Nephron (organoid): Measurements from ENCODE around the gene MACROD2.

Experiments used
- H3K27ac Mint-ChIP-seq, 3 experiments: 2 replicates each; pipeline ENCODE4 v1.8.0; 2020; ENCODE audit warnings: mixed read lengths in 3 of 3, mild to moderate bottlenecking in 2 of 3, moderate library complexity in 1 of 3
- H3K27me3 Mint-ChIP-seq: 2 replicates; pipeline ENCODE4 v1.8.0; 2021; ENCODE audit warnings: low read depth, mild to moderate bottlenecking, moderate library complexity, mixed read lengths
- H3K36me3 Mint-ChIP-seq: 2 replicates; pipeline ENCODE4 v1.8.0; 2020; ENCODE audit warnings: low read depth, mixed read lengths
- H3K4me1 Mint-ChIP-seq: 2 replicates; pipeline ENCODE4 v1.8.0; 2020; ENCODE audit warnings: mixed read lengths
- H3K4me3 Mint-ChIP-seq, 3 experiments: 2 replicates each; pipeline ENCODE4 v1.8.0; 2020; ENCODE audit warnings: mild to moderate bottlenecking in 3 of 3, mixed read lengths in 3 of 3, moderate library complexity in 2 of 3
- H3K9me3 Mint-ChIP-seq: 2 replicates; pipeline ENCODE4 v1.8.0; 2020; ENCODE audit warnings: mixed read lengths
- TF ChIP-seq, protein P1 (sequence below), 3 experiments: fragments of 200-600 bp; sonication (generic); IDR thresholded peaks; one replicate each; pipeline ENCODE4 v1.5.0; 2021; ENCODE audit warnings: antibody characterized with exemption in 3 of 3; ENCODE audit not compliant: unreplicated experiment in 3 of 3

MACROD2 gene

DNA sequence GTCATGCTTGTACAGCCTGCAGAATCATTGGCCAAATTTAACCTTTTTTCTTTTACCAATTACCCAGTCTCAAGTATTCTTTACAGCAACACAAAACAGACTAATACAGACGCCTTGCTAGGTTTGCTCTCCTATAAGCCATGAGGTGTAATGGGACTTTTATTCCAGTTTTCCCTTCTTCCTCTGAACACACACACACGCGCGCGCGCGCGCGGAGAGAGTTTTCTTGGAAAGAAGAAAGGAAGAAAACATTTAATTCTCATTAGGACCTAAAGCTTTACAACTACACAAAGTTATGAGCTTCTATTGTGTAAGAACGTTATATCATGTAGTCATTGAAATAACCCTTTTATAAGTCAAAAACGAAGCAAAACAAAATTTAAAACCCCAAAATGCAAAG, 1023.6 kb downstream of the MACROD2 start:
- H3K27ac Mint-ChIP-seq = no peak overlapping the region
- peaks cover 9% of the 10 kb centered on the region for H3K4me1 Mint-ChIP-seq
- H3K36me3 Mint-ChIP-seq = no peaks in the 10 kb centered on the region
- no peak overlapping the region for H3K4me3 Mint-ChIP-seq
- H3K27me3 Mint-ChIP-seq = no peaks in the 10 kb centered on the region
- TF ChIP-seq, protein P1, sequence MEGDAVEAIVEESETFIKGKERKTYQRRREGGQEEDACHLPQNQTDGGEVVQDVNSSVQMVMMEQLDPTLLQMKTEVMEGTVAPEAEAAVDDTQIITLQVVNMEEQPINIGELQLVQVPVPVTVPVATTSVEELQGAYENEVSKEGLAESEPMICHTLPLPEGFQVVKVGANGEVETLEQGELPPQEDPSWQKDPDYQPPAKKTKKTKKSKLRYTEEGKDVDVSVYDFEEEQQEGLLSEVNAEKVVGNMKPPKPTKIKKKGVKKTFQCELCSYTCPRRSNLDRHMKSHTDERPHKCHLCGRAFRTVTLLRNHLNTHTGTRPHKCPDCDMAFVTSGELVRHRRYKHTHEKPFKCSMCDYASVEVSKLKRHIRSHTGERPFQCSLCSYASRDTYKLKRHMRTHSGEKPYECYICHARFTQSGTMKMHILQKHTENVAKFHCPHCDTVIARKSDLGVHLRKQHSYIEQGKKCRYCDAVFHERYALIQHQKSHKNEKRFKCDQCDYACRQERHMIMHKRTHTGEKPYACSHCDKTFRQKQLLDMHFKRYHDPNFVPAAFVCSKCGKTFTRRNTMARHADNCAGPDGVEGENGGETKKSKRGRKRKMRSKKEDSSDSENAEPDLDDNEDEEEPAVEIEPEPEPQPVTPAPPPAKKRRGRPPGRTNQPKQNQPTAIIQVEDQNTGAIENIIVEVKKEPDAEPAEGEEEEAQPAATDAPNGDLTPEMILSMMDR (IDR thresholded peaks at IDR 0.05; ENCODE audit: unreplicated experiment in 3 of 3) = no peak
- H3K9me3 Mint-ChIP-seq = peaks cover 5% of the 10 kb centered on the region

DNA sequence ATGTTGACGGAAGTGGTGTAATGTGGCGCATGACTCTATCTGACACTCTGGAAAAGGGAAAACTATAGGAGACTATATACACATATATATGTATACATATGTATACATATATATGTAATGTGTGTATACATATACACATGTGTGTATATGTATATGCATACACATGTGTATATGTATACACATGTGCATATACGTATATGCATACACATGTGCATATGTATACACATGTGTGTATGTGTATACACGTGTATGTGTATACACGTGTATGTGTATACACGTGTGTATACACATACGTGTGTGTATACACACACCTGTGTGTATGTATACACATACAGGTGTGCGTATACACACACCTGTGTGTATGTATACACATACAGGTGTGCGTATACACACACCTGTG, 1025.5 kb downstream of the MACROD2 start:
- peaks cover 3% of the 10 kb centered on the region for H3K4me1 Mint-ChIP-seq

GRCh38 chr20:15022921-15023320, 1027.6 kb downstream of the MACROD2 start:
- peaks cover 8% of the 10 kb centered on the region for H3K4me1 Mint-ChIP-seq
- TF ChIP-seq, protein P1 (IDR thresholded peaks at IDR 0.05; ENCODE audit: unreplicated experiment in 3 of 3) = no peak
- H3K36me3 Mint-ChIP-seq = no peaks in the 10 kb centered on the region
- peaks cover 3% of the 10 kb centered on the region for H3K9me3 Mint-ChIP-seq
- H3K27ac Mint-ChIP-seq = no peak overlapping the region
- H3K4me3 Mint-ChIP-seq = no peak overlapping the region
- no peaks in the 10 kb centered on the region for H3K27me3 Mint-ChIP-seq

More for the DNA sequence above, 1025.5 kb downstream of the MACROD2 start:
- Mint-ChIP-seq H3K9me3 (peaks cover 5% of the 10 kb centered on the region), H3K27ac (no peak overlapping the region), H3K4me3 (no peak overlapping the region), H3K36me3 (no peaks in the 10 kb centered on the region), H3K27me3 (no peaks in the 10 kb centered on the region)
- TF ChIP-seq, protein P1 (IDR thresholded peaks at IDR 0.05; ENCODE audit: unreplicated experiment in 3 of 3) = no peak

GRCh38 chr20:15026759-15027158, 1031.4 kb downstream of the MACROD2 start:
- peaks cover 8% of the 10 kb centered on the region for H3K4me1 Mint-ChIP-seq
- H3K36me3 Mint-ChIP-seq = no peaks in the 10 kb centered on the region
- H3K4me3 Mint-ChIP-seq = no peak overlapping the region
- TF ChIP-seq, protein P1 (IDR thresholded peaks at IDR 0.05; ENCODE audit: unreplicated experiment in 3 of 3) = no peak
- H3K27me3 Mint-ChIP-seq = peaks cover 5% of the 10 kb centered on the region
- no peaks in the 10 kb centered on the region for H3K9me3 Mint-ChIP-seq
- peak overlapping the region in 1 of 3 experiments; percentile 20 for H3K27ac Mint-ChIP-seq

- TF ChIP-seq, protein P1 (IDR thresholded peaks at IDR 0.05; ENCODE audit: unreplicated experiment in 3 of 3) = no peak
- peaks cover 24% of the 10 kb centered on the region for H3K4me1 Mint-ChIP-seq
- H3K4me3 Mint-ChIP-seq = no peak overlapping the region
- no peak overlapping the region for H3K27ac Mint-ChIP-seq
- no peaks in the 10 kb centered on the region for H3K9me3 Mint-ChIP-seq
- peaks cover 10% of the 10 kb centered on the region for H3K27me3 Mint-ChIP-seq
- H3K36me3 Mint-ChIP-seq = no peaks in the 10 kb centered on the region
Measured at GRCh38 chr20:15030826-15031225, 1035.5 kb downstream of the MACROD2 start.

DNA sequence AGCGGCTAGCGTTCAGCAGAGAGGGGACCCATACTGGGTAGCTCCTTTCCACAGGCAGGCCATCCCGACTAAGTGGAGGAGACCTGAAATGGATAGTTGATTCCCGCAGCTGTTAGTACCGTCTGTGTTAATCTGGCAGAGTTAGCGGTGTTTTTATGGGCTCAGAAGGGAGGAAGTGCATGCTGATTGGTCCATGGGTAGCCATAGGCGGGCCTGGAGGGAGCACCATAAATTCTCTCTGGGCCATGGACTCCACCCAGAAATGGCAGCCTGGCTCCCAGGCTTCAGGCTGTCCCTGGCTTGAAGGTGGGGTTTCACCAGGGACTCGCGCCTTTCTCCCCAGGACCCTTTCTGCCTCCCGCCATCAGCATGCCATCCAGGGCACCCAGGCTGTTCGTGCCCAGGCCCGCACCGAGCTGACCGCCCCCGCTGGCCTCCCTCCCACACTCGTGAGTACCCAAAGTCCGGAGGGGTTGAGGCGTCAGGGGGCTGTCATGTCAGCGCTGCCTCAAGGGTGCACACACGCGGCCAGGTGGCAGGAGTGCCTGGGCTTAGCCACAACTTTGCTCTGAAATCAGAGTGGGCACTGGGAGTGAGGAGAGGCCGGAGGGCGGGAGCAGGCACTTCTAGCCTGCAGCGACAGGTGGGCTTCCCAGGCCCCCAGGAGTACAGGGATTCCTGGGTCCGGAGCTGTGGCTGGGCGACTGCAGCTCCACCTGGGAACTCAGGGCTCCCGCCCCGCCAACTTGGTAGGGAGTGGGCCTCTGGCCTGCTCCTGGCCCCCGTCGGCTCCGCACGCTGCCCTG, 1036.4 kb downstream of the MACROD2 start:
- peaks cover 15% of the 10 kb centered on the region for H3K27me3 Mint-ChIP-seq
- no peak overlapping the region for H3K4me3 Mint-ChIP-seq
- H3K4me1 Mint-ChIP-seq = peaks cover 27% of the 10 kb centered on the region
- no peak overlapping the region for H3K27ac Mint-ChIP-seq
- no peaks in the 10 kb centered on the region for H3K36me3 Mint-ChIP-seq
- no peaks in the 10 kb centered on the region for H3K9me3 Mint-ChIP-seq
- TF ChIP-seq, protein P1 (IDR thresholded peaks at IDR 0.05; ENCODE audit: unreplicated experiment in 3 of 3) = no peak
